ENCODE measurements around the gene TDRD10.

DNA sequence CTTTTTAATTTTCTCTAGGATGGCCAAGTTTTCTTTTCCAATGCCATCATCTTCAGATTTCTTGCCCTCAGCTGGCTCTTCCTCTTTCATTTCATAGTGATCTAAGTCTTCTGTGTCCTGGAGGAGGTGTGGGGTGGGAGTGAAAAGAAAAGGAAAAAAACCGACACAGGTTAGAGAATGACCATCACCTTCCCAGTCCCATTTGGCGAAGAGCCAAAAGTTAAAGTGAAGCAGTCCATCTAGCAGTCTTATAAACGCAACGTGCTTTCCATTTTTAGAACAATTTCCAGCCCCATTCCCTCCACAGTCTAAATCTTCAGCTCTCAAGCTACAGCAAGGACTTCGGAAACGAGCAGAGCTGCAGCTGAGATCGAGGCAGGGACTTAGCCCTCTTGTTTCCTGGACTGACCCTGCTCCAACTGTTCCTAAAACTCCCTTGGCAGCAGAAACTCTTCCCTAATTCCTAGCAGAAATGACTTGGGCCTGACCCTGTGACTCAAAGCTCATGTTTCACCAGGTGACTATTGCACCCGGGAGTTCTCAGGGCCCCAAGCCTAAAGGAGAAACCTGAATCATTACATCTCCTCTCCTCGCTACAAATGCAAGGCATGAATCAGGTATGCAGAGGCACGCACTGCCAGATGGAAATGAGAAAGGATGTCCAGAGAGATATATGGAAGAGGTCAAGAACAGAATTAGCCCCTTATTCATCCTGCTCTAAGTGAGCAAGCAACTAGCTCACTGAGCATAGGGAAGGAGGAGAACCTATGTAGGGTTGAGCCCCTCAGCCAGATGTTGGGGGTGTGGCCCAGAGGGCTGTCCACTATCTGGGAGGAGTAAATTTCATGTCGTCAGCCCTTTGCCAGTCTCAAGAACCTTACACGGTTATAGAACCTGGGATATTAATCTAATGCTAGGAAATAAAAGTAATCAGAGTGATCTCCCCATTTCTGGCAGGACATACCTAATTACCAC is 51.3 kb downstream of the TDRD10 start:
- TF ChIP-seq, protein P1, sequence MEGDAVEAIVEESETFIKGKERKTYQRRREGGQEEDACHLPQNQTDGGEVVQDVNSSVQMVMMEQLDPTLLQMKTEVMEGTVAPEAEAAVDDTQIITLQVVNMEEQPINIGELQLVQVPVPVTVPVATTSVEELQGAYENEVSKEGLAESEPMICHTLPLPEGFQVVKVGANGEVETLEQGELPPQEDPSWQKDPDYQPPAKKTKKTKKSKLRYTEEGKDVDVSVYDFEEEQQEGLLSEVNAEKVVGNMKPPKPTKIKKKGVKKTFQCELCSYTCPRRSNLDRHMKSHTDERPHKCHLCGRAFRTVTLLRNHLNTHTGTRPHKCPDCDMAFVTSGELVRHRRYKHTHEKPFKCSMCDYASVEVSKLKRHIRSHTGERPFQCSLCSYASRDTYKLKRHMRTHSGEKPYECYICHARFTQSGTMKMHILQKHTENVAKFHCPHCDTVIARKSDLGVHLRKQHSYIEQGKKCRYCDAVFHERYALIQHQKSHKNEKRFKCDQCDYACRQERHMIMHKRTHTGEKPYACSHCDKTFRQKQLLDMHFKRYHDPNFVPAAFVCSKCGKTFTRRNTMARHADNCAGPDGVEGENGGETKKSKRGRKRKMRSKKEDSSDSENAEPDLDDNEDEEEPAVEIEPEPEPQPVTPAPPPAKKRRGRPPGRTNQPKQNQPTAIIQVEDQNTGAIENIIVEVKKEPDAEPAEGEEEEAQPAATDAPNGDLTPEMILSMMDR (IDR thresholded peaks at IDR 0.05 in 4 of 5, conservative IDR thresholded peaks at IDR 0.05 in 1 of 5) = no peak
- TF ChIP-seq POLR2A (IDR thresholded peaks at IDR 0.05) = no peak

Data from gastrocnemius medialis (tissue), 4 donors.